GM23338 (cell line): ENCODE results near the gene BLOC1S1. TPM values are rescaled to one million over a fixed set of nuclear protein-coding genes. Genes with fewer than 3 reads are reported as not detected.

ENCODE experiments used
- ATAC-seq: fragments of 200-7000 bp; cut with Tn5 transposase; 3 replicates; pipeline ENCODE4 v1.9.1; 2020
- DNase-seq: peaks from one replicate; pipeline ENCODE4 v3.0.0-alpha.2; 2015; ENCODE audit warnings: low spot score
- H2AFZ ChIP-seq: fragments of 200-600 bp; sonication (generic); 2 replicates; pipeline ENCODE4 v1.8.0; 2016; ENCODE audit warnings: antibody characterized with exemption, mild to moderate bottlenecking, moderate library complexity
- H3F3A ChIP-seq: fragments of 200-600 bp; sonication (generic); replicated peaks from 2 replicates; pipeline ENCODE4 v1.8.0; 2017; ENCODE audit warnings: antibody characterized with exemption, mixed run types, low read depth
- H3K27ac ChIP-seq: fragments of 200-600 bp; sonication (generic); 2 replicates; pipeline ENCODE4 v1.6.1; 2016; ENCODE audit warnings: low read depth
- H3K27me3 ChIP-seq: fragments of 200-600 bp; sonication (generic); 2 replicates; pipeline ENCODE4 v1.8.0; 2016; ENCODE audit warnings: mild to moderate bottlenecking, mixed run types, moderate library complexity; ENCODE audit not compliant: insufficient read depth
- H3K36me3 ChIP-seq: fragments of 200-600 bp; sonication (generic); 2 replicates; pipeline ENCODE4 v1.8.0; 2016; ENCODE audit warnings: mild to moderate bottlenecking; ENCODE audit not compliant: insufficient read depth
- H3K4me1 ChIP-seq: fragments of 200-600 bp; sonication (generic); 2 replicates; pipeline ENCODE4 v1.8.0; 2016; ENCODE audit warnings: mild to moderate bottlenecking, moderate library complexity; ENCODE audit not compliant: insufficient read depth
- H3K4me2 ChIP-seq: fragments of 200-600 bp; sonication (generic); 2 replicates; pipeline ENCODE4 v1.7.1; 2017; ENCODE audit warnings: mixed run types
- H3K4me3 ChIP-seq: fragments of 200-600 bp; sonication (generic); 2 replicates; pipeline ENCODE4 v1.6.1; 2016; ENCODE audit warnings: mixed run types
- H3K79me2 ChIP-seq: fragments of 200-600 bp; sonication (generic); replicated peaks from 2 replicates; pipeline ENCODE4 v1.8.0; 2017; ENCODE audit warnings: mild to moderate bottlenecking; ENCODE audit not compliant: insufficient read depth
- H3K9me2 ChIP-seq: fragments of 200-600 bp; sonication (generic); 2 replicates; pipeline ENCODE4 v1.8.0; 2017; ENCODE audit not compliant: insufficient read depth
- H4K20me1 ChIP-seq: fragments of 200-600 bp; sonication (generic); replicated peaks from 2 replicates; pipeline ENCODE4 v1.8.0; 2017; ENCODE audit warnings: mild to moderate bottlenecking; ENCODE audit not compliant: insufficient read depth
- H3K27ac Mint-ChIP-seq: 2 replicates; pipeline ENCODE4 v1.8.0; 2020; ENCODE audit warnings: inconsistent platforms, mild to moderate bottlenecking, moderate library complexity, mixed read lengths
- H3K27me3 Mint-ChIP-seq: 3 replicates; pipeline ENCODE4 v1.8.0; 2022; ENCODE audit warnings: low read depth, mild to moderate bottlenecking, moderate library complexity, mixed read lengths, inconsistent platforms; ENCODE audit not compliant: insufficient read depth, poor library complexity
- H3K36me3 Mint-ChIP-seq: 3 replicates; pipeline ENCODE4 v1.8.0; 2021; ENCODE audit warnings: low read depth, mild to moderate bottlenecking, inconsistent platforms, moderate library complexity, mixed read lengths
- H3K4me1 Mint-ChIP-seq: 3 replicates; pipeline ENCODE4 v1.8.0; 2020; ENCODE audit warnings: mild to moderate bottlenecking, inconsistent platforms, mixed read lengths
- H3K4me3 Mint-ChIP-seq: 3 replicates; pipeline ENCODE4 v1.8.0; 2021; ENCODE audit warnings: moderate library complexity, mild to moderate bottlenecking, inconsistent platforms, mixed read lengths
- H3K9me3 Mint-ChIP-seq: 3 replicates; pipeline ENCODE4 v1.8.0; 2020; ENCODE audit warnings: moderate library complexity, mild to moderate bottlenecking, inconsistent platforms, mixed read lengths
- CREB1 ChIP-seq: fragments of 250-450 bp; sonication (Bioruptor Pico); IDR thresholded peaks from 2 replicates; pipeline ENCODE4 v1.5.0; 2020; ENCODE audit warnings: low read depth, mild to moderate bottlenecking, moderate library complexity
- EZH2 ChIP-seq: fragments of 200-600 bp; sonication (generic); IDR thresholded peaks from one replicate; pipeline ENCODE4 v1.8.0; 2017; ENCODE audit warnings: antibody characterized with exemption, mild to moderate bottlenecking, low read depth; ENCODE audit not compliant: unreplicated experiment
- EZH2phosphoT487 ChIP-seq: fragments of 200-600 bp; sonication (generic); IDR thresholded peaks from one replicate; pipeline ENCODE4 v1.8.1; 2018; ENCODE audit warnings: antibody characterized with exemption; ENCODE audit not compliant: unreplicated experiment
- JUNB ChIP-seq: IDR thresholded peaks from one replicate; pipeline ENCODE4 v1.6.1; 2016; ENCODE audit warnings: antibody characterized with exemption; ENCODE audit not compliant: unreplicated experiment
- NANOG ChIP-seq: IDR thresholded peaks from 2 replicates; pipeline ENCODE4 v1.6.1; 2016; ENCODE audit warnings: antibody characterized with exemption, borderline replicate concordance
- POLR2AphosphoS5 ChIP-seq: IDR thresholded peaks from 2 replicates; pipeline ENCODE4 v1.6.1; 2016; ENCODE audit warnings: antibody characterized with exemption, low read depth
- STAT1 ChIP-seq: IDR thresholded peaks from one replicate; pipeline ENCODE4 v1.6.1; 2016; ENCODE audit warnings: antibody characterized with exemption; ENCODE audit not compliant: unreplicated experiment
- ZNF114 ChIP-seq: fragments of 250-450 bp; sonication (Bioruptor Pico); IDR thresholded peaks from 2 replicates; pipeline ENCODE4 v1.5.0; 2020; ENCODE audit warnings: mild to moderate bottlenecking, moderate library complexity
- ZNF331 ChIP-seq: fragments of 250-450 bp; sonication (Bioruptor Pico); IDR thresholded peaks from 2 replicates; pipeline ENCODE4 v1.5.0; 2020; ENCODE audit warnings: low read depth, mild to moderate bottlenecking, moderate library complexity
- polyA plus RNA-seq: library from polyadenylated mRNA; unstranded; fragments of >200 nt; fragmentation: Nextera tagmentation; extraction: Ambion mirVana; gene quantifications from 2 replicates; pipeline ENCODE4 v1.2.1, GENCODE V29; 2016
- total RNA-seq: library from RNA; depleted of rRNA; stranded (reverse); fragments of >200 nt; shearing (Covaris generic); gene quantifications from 2 replicates; pipeline ENCODE4 v1.2.3, GENCODE V29; 2014
- TF ChIP-seq, protein P1 (sequence below), 2 experiments: fragments of 200-600 bp in 1 of 2; sonication (generic) in 1 of 2; conservative IDR thresholded peaks; 2 replicates each; pipeline versions ENCODE4 v1.5.1 to v1.6.1; 2016 to 2017; ENCODE audit warnings: antibody characterized with exemption in 2 of 2, low read depth in 2 of 2, mild to moderate bottlenecking in 2 of 2, moderate library complexity in 1 of 2
- TF ChIP-seq, protein P2 (sequence below): fragments of 250-450 bp; sonication (Bioruptor Pico); IDR thresholded peaks from 2 replicates; pipeline ENCODE4 v1.5.0; 2020; ENCODE audit warnings: mild to moderate bottlenecking, moderate library complexity
- TF ChIP-seq, protein P3 (sequence below): IDR thresholded peaks from one replicate; pipeline ENCODE4 v1.6.1; 2018; ENCODE audit warnings: antibody characterized with exemption; ENCODE audit not compliant: unreplicated experiment
- TF ChIP-seq, protein P4 (sequence below): IDR thresholded peaks from 2 replicates; pipeline ENCODE4 v1.6.1; 2016; ENCODE audit warnings: antibody characterized with exemption

Gene BLOC1S1
- total and polyA plus RNA-seq, 2 experiments from 2014 or later, result 68.3 to 174 TPM

DNA sequence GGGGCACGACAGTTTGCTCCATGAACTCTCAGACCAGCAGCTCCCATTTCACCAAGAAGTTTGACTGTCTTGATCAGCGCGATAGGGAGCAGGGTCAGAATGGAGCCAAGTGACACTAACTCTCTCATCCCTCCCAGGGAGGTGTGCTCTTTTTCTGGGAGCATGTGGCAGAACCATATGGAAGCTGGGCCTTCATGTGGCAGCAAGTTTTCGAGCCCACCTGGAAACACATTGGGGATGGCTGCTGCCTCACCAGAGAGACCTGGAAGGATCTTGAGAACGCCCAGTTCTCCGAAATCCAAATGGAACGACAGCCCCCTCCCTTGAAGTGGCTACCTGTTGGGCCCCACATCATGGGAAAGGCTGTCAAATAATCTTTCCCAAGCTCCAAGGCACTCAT lies 32.2 kb upstream of the BLOC1S1 start:
- TF ChIP-seq POLR2AphosphoS5 (no peak), ZNF331 (CRISPR knock-in tag) (no peak), ZNF114 (CRISPR knock-in tag) (no peak), CREB1 (CRISPR knock-in tag) (no peak), STAT1 (no peak), NANOG (no peak), EZH2 (no peak), EZH2phosphoT487 (no peak), JUNB (no peak)
- TF ChIP-seq, protein P1, sequence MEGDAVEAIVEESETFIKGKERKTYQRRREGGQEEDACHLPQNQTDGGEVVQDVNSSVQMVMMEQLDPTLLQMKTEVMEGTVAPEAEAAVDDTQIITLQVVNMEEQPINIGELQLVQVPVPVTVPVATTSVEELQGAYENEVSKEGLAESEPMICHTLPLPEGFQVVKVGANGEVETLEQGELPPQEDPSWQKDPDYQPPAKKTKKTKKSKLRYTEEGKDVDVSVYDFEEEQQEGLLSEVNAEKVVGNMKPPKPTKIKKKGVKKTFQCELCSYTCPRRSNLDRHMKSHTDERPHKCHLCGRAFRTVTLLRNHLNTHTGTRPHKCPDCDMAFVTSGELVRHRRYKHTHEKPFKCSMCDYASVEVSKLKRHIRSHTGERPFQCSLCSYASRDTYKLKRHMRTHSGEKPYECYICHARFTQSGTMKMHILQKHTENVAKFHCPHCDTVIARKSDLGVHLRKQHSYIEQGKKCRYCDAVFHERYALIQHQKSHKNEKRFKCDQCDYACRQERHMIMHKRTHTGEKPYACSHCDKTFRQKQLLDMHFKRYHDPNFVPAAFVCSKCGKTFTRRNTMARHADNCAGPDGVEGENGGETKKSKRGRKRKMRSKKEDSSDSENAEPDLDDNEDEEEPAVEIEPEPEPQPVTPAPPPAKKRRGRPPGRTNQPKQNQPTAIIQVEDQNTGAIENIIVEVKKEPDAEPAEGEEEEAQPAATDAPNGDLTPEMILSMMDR (conservative IDR thresholded peaks at IDR 0.05; ENCODE audit: low read depth in 2 of 2), result no peak
- TF ChIP-seq, protein P2, sequence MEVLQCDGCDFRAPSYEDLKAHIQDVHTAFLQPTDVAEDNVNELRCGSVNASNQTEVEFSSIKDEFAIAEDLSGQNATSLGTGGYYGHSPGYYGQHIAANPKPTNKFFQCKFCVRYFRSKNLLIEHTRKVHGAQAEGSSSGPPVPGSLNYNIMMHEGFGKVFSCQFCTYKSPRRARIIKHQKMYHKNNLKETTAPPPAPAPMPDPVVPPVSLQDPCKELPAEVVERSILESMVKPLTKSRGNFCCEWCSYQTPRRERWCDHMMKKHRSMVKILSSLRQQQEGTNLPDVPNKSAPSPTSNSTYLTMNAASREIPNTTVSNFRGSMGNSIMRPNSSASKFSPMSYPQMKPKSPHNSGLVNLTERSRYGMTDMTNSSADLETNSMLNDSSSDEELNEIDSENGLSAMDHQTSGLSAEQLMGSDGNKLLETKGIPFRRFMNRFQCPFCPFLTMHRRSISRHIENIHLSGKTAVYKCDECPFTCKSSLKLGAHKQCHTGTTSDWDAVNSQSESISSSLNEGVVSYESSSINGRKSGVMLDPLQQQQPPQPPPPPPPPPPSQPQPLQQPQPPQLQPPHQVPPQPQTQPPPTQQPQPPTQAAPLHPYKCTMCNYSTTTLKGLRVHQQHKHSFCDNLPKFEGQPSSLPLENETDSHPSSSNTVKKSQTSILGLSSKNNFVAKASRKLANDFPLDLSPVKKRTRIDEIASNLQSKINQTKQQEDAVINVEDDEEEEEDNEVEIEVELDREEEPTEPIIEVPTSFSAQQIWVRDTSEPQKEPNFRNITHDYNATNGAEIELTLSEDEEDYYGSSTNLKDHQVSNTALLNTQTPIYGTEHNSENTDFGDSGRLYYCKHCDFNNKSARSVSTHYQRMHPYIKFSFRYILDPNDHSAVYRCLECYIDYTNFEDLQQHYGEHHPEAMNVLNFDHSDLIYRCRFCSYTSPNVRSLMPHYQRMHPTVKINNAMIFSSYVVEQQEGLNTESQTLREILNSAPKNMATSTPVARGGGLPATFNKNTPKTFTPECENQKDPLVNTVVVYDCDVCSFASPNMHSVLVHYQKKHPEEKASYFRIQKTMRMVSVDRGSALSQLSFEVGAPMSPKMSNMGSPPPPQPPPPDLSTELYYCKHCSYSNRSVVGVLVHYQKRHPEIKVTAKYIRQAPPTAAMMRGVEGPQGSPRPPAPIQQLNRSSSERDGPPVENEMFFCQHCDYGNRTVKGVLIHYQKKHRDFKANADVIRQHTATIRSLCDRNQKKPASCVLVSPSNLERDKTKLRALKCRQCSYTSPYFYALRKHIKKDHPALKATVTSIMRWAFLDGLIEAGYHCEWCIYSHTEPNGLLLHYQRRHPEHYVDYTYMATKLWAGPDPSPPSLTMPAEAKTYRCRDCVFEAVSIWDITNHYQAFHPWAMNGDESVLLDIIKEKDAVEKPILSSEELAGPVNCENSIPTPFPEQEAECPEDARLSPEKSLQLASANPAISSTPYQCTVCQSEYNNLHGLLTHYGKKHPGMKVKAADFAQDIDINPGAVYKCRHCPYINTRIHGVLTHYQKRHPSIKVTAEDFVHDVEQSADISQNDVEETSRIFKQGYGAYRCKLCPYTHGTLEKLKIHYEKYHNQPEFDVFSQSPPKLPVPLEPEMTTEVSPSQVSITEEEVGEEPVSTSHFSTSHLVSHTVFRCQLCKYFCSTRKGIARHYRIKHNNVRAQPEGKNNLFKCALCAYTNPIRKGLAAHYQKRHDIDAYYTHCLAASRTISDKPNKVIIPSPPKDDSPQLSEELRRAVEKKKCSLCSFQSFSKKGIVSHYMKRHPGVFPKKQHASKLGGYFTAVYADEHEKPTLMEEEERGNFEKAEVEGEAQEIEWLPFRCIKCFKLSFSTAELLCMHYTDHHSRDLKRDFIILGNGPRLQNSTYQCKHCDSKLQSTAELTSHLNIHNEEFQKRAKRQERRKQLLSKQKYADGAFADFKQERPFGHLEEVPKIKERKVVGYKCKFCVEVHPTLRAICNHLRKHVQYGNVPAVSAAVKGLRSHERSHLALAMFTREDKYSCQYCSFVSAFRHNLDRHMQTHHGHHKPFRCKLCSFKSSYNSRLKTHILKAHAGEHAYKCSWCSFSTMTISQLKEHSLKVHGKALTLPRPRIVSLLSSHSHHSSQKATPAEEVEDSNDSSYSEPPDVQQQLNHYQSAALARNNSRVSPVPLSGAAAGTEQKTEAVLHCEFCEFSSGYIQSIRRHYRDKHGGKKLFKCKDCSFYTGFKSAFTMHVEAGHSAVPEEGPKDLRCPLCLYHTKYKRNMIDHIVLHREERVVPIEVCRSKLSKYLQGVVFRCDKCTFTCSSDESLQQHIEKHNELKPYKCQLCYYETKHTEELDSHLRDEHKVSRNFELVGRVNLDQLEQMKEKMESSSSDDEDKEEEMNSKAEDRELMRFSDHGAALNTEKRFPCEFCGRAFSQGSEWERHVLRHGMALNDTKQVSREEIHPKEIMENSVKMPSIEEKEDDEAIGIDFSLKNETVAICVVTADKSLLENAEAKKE (CRISPR knock-in tag), result no peak
- TF ChIP-seq, protein P3, sequence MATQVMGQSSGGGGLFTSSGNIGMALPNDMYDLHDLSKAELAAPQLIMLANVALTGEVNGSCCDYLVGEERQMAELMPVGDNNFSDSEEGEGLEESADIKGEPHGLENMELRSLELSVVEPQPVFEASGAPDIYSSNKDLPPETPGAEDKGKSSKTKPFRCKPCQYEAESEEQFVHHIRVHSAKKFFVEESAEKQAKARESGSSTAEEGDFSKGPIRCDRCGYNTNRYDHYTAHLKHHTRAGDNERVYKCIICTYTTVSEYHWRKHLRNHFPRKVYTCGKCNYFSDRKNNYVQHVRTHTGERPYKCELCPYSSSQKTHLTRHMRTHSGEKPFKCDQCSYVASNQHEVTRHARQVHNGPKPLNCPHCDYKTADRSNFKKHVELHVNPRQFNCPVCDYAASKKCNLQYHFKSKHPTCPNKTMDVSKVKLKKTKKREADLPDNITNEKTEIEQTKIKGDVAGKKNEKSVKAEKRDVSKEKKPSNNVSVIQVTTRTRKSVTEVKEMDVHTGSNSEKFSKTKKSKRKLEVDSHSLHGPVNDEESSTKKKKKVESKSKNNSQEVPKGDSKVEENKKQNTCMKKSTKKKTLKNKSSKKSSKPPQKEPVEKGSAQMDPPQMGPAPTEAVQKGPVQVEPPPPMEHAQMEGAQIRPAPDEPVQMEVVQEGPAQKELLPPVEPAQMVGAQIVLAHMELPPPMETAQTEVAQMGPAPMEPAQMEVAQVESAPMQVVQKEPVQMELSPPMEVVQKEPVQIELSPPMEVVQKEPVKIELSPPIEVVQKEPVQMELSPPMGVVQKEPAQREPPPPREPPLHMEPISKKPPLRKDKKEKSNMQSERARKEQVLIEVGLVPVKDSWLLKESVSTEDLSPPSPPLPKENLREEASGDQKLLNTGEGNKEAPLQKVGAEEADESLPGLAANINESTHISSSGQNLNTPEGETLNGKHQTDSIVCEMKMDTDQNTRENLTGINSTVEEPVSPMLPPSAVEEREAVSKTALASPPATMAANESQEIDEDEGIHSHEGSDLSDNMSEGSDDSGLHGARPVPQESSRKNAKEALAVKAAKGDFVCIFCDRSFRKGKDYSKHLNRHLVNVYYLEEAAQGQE, result no peak
- TF ChIP-seq, protein P4, sequence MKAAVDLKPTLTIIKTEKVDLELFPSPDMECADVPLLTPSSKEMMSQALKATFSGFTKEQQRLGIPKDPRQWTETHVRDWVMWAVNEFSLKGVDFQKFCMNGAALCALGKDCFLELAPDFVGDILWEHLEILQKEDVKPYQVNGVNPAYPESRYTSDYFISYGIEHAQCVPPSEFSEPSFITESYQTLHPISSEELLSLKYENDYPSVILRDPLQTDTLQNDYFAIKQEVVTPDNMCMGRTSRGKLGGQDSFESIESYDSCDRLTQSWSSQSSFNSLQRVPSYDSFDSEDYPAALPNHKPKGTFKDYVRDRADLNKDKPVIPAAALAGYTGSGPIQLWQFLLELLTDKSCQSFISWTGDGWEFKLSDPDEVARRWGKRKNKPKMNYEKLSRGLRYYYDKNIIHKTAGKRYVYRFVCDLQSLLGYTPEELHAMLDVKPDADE, result no peak
- H3K79me2 ChIP-seq, result no peaks in the 10 kb centered on the region
- H3K4me2 ChIP-seq, result no peak overlapping the region
- H3K27ac ChIP-seq, result no peak overlapping the region
- no peaks in the 10 kb centered on the region for H3K9me3 Mint-ChIP-seq
- H3F3A ChIP-seq, result no peaks in the 10 kb centered on the region
- H3K4me1 Mint-ChIP-seq, result peaks cover 13% of the 10 kb centered on the region
- no peaks in the 10 kb centered on the region for H3K27me3 ChIP-seq
- H3K36me3 Mint-ChIP-seq, result peaks cover 18% of the 10 kb centered on the region
- H4K20me1 ChIP-seq, result no peaks in the 10 kb centered on the region
- H3K36me3 ChIP-seq, result no peaks in the 10 kb centered on the region; the same call in 1 of the 2 replicates
- H3K27me3 Mint-ChIP-seq, result peaks cover 24% of the 10 kb centered on the region
- H3K4me1 ChIP-seq, result peaks cover 6% of the 10 kb centered on the region; the same call in 1 of the 2 replicates
- no peak overlapping the region for H3K4me3 Mint-ChIP-seq
- H3K4me3 ChIP-seq, result no peak overlapping the region
- 0 out of 2 replicates have a peak, but pooled peaks cover 2% of the 10 kb centered on the region for H3K9me2 ChIP-seq
- ATAC-seq (no peak), DNase-seq (no peak)
- no peak overlapping the region for H3K27ac Mint-ChIP-seq
- no peak overlapping the region for H2AFZ ChIP-seq
